GM19395 (cell line): ENCODE data around the gene ARPP21.

Experiments used
- ATAC-seq: cut with Tn5 transposase; IDR thresholded peaks from one replicate; pipeline ENCODE4 v1.9.1; 2021; ENCODE audit warnings: mild to moderate bottlenecking, moderate library complexity; ENCODE audit not compliant: unreplicated experiment

Gene ARPP21

DNA sequence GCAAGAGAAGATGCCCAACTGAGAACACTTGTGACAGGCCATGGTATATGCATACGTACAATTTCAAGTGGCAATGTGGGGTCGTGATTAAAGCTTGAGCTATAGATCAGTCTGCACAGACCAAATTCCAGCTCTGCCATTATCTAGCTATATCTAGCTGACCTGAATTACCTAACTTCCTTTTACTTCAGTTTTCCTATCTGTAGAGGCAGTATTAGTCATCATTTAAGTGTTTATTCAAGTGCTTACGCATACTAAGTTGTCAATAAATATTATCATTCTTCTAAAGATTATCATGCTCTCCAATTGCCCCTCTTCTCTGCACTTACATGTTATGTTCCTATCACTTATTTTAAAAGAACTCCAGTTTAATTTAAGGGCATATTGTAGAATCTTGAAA is 87.9 kb downstream of the ARPP21 start:
- no peak for ATAC-seq

- no peak for ATAC-seq
These were observed 94.0 kb downstream of the ARPP21 start for GRCh38 chr3:35733341-35733740.

GRCh38 chr3:35733864-35734263 is 94.5 kb downstream of the ARPP21 start:
- no peak for ATAC-seq

GRCh38 chr3:35737080-35737479 is 97.8 kb downstream of the ARPP21 start:
- ATAC-seq: no peak

DNA sequence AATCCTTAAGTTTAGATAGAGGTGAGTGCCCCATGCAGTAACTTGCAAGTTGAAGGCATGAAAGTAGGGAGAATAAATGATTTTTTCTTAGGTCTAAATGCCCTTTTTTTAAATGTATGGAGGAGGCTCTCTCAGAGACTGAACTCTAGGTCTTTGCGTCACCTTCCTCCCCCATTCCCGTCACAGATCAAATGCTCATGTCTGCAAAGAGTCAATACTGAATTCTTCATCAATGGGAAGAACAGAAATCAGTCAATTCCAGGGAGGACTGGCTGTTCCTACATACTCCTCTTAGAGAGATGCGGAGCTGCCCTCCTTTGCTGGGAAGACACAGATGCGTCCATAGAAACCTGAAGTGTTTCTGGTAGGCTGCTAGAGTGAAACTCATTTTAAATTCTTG is 98.2 kb downstream of the ARPP21 start:
- ATAC-seq: no peak

DNA sequence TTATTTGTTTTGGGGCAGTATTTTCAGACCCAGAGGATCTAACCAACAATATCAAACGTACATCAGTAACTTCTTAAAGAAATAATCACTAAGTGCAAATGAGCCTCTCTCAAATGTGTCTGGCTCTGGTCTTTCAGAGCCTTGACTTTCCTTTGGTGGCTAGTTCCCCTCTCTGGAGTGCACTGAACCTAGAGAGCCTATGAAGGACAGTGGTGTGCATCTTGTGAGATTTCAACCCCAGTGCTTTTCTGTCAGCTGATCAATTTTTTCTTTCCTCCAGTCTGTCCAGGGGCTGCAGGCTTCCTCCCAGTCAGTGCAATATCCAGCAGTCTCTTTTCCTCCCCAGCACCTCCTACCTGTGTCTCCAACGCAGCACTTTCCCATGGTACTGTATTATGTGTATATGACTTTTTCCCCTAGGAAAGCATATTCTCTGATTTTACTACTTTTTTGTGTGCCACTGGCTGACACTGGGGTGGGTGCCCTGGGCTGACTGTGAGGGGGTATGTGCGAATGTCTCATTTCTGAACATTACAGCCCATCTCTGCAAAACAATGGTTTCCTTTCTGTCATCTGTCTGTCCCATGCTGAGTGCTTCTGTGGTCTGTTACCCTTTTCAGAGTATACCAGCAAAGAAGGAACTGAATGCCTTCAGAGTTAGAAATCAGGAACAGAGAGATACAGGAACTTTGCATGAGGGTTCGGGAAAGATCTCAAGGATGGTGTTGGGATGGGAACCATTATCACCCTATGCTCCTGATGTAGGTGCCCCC is 98.8 kb downstream of the ARPP21 start:
- ATAC-seq: no peak

GRCh38 chr3:35739181-35739809 is 100.0 kb downstream of the ARPP21 start:
- ATAC-seq: no peak

DNA sequence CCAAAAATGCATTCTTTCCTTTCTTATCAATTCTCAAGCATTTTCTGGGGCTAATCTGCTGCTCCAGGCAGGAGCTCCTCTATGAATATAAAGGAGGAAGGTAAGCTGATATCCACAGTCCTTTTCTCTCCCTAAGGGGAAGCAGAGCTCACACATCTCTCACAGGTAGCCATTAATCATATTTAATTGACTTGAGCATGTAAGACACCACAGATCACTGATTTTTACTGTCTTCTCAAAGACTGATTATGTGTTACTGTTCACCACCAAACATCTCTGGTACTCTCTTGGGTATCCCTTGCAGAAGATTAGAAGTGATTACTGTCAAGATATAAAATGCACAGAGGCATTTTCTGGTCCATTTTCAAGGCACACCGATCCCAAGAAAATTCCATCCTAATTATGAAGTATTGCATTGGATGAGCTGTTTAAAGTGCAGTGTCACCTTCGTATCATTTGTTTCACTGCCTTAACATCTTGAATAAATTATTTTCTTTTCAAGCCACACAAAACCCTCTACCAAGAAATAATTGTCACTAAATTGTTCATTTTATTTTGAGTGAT is 100.7 kb downstream of the ARPP21 start:
- ATAC-seq: no peak

DNA sequence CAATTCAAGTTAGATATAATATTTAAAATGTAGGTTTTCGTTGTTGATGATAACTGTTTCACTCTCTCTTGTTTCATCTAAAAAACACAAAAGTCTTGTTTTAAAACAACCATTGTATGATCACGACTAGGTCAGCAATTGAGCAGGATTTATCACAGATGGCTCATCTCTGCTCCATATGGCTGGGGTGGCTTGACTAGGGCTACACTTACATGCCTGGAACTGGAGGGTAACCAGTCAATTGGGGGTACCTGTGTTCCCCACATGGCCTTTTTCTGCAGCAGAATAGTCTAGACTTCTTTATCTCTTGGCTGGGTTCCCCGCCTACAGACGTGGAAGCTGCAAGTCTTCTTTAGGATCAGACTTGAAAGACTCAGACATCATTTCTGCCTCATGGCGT is 103.9 kb downstream of the ARPP21 start:
- no peak for ATAC-seq

DNA sequence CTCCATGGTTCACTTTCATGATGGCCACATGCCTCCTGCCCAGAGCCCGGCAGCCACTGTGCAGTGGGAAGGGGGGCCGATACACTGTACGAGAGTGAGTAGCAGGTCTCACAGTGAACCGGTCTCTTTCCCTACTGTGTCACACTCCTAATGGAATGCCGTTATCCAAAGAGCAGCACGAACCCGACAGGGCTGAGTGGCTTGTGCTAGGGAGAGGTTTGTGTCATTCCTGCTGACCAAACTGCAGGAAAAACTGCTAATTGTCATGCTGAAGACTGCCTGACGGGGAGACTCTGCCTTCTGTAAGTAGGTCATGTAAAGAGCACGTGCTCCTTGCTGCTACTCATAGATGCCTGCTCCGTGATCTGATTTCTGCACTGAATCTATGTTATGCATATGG is 105.1 kb downstream of the ARPP21 start:
- no peak for ATAC-seq

DNA sequence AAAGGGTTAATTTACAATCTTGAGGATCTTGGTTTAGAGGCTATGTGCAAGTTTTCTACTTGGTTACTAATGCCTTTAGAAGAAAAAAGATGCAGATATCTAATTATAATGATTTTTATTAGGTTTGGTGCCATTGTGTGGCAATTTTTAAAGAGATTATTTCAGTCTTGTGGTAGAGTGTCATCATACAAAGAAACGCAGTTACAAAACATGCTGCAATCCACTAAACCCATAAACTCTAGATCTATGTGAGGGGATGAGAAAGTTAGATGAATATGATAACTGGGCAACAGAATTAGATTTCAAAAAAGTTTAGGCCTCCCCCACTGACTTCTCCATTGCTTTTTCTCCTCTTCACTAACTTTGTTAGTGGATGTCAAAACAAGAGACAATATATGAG is 106.0 kb downstream of the ARPP21 start:
- no peak for ATAC-seq

- no peak for ATAC-seq
These were observed 106.6 kb downstream of the ARPP21 start for GRCh38 chr3:35745802-35746484.

DNA sequence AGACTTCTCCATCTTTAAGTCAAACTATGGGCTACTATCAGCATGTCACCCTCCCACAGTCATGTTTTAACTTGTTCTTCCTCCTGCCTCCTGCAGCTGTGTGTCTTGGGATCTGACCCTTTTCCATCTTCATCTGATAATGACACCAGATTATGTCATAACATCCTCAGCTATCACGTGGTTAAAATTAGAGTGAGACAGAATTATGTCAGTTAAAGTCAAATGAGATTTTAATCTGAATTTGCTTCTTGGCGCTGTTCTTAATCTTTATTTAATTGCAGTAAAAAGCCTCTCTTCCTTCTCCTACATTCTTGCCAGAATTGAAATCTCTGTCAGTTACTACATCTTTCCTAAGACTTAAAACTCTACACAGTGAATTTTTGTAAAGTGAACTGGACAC is 107.2 kb downstream of the ARPP21 start:
- ATAC-seq: no peak

GRCh38 chr3:35748144-35748543 is 108.8 kb downstream of the ARPP21 start:
- no peak for ATAC-seq

DNA sequence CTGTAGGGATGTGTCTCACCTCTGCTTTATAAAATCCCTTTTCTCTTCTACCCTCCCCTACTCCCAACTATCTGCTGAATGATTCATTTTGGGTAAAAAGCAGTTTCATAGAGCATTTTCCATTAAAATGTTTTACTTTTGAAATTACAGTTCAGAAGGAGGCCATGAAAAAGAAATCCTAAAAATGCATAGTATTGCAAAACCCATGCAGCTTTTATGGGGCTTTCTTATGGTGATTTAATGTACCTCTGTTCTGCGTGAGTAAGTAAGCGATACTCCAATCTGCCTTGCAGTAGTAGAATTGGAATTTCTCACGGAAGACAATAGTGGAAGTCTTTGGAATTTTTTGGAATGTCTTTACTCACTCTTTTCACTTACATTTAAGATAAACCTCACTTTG is 111.9 kb downstream of the ARPP21 start:
- ATAC-seq: no peak

- no peak for ATAC-seq
These were observed 118.8 kb downstream of the ARPP21 start for GRCh38 chr3:35757991-35758757.

- no peak for ATAC-seq
These were observed 120.8 kb downstream of the ARPP21 start for GRCh38 chr3:35760146-35760545.

DNA sequence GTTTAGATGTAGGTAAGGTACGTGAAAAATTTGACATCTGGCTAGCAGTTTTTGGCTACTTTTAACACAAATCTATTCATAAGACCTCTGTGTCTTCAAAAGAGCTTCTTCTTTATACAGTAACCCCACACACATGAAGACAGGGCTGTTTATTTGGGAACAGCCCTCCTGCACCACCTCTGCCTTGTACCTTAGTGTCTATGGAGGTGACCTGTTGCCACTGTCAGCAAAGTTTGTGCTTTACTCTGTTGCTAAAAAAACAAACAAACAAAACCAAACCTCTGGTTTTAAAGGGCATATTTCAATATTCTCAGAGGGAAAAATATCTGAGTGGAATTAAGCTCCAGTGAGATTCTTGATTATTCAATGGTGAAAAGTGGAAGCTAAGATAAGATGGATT is 122.0 kb downstream of the ARPP21 start:
- ATAC-seq: no peak

GRCh38 chr3:35772381-35773015 is 133.2 kb downstream of the ARPP21 start:
- ATAC-seq: no peak

DNA sequence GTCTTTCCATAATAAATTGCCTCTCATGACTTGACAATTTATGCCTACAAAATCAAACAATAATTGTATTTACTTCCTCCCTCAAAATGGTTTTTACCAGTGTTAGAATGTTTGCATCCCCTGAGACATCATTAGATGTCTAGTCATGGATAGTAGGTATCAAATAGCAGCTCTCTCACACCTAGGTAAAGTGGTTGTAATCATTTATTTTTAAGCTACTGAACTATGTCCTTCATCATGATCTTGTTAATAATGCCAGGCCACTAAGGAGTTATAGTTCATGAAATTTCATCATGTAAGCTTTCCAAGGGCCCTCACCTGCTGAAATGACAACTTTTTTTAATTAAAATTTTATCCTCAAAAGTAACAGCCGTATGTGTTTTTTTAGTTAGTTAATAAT is 134.1 kb downstream of the ARPP21 start:
- no peak for ATAC-seq

DNA sequence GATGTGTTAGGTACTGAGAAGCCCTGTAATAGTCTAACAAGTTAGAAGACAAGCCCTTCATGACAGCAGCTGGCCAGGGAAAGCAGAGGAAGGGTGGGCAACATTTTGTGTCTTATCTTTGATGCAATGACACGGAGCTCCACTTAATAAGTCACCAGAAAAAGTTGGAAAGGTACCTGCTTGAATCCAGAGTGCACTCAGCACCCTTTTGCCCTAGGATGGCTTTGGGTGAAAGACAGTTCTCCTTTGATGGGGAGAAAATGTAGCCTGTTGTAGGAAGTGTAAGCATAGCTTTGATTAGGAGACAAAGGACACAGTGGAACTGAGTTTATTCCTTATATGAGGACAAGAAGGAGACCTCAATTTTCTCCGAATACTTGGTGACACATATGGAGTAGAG is 137.0 kb downstream of the ARPP21 start:
- ATAC-seq: no peak
